Ascending aorta (tissue), 2 donors: Measurements from ENCODE around the gene SH2D6. TPM values are rescaled to one million over a fixed set of nuclear protein-coding genes. Genes with fewer than 3 reads are reported as not detected.

Experiments
- DNase-seq, 2 donors: peaks; one replicate each; pipeline ENCODE4 v3.0.0-alpha.2; 2019; ENCODE audit warnings: low spot score in 2 of 2
- H3K27ac ChIP-seq, 2 donors: fragments of 200-600 bp; sonication (generic); one replicate each; pipeline ENCODE4 v1.5.1; 2016 to 2017; ENCODE audit warnings: mild to moderate bottlenecking in 1 of 2
- H3K27me3 ChIP-seq: fragments of 200-600 bp; sonication (generic); one replicate; pipeline ENCODE4 v1.5.1; 2017
- H3K36me3 ChIP-seq, 2 donors: fragments of 200-600 bp; sonication (generic); one replicate each; pipeline ENCODE4 v1.5.1; 2016
- H3K4me1 ChIP-seq, 2 donors: fragments of 200-600 bp; sonication (generic); one replicate each; pipeline ENCODE4 v1.5.1; 2016 to 2017; ENCODE audit warnings: mild to moderate bottlenecking in 1 of 2
- H3K4me3 ChIP-seq, 2 donors: fragments of 200-600 bp; sonication (generic); one replicate each; pipeline ENCODE4 v1.5.1; 2016 to 2017; ENCODE audit warnings: mild to moderate bottlenecking in 1 of 2
- H3K9me3 ChIP-seq, 2 donors: fragments of 200-600 bp; sonication (generic); one replicate each; pipeline ENCODE4 v1.5.1; 2016
- CTCF ChIP-seq, 3 experiments: fragments of 200-600 bp in 2 of 3; fragments of 450-650 bp in 1 of 3; sonication (generic) in 2 of 3; IDR thresholded peaks; one replicate each; pipeline ENCODE4 v1.5.1; 2016 to 2019; ENCODE audit warnings: antibody characterized with exemption in 3 of 3, mild to moderate bottlenecking in 1 of 3, moderate library complexity in 1 of 3
- intact Hi-C: fragments of 100-400 bp; cut with DNase I; formaldehyde crosslinking; loops from one replicate; pipeline ENCODE4 v1.15.1; 2023
- total RNA-seq: library from RNA; depleted of rRNA; stranded (reverse); fragments of >200 nt; gene quantifications from one replicate; pipeline ENCODE4 v1.1.0, GENCODE V29; 2016

SH2D6 gene
- total RNA-seq, 1 donor from 2014 or later = not detected

- Histone ChIP-seq H3K27ac (no peak overlapping the region), H3K4me3 (no peak overlapping the region), H3K9me3 (no peaks in the 10 kb centered on the region), H3K36me3 (no peaks in the 10 kb centered on the region), H3K27me3 (no peaks in the 10 kb centered on the region), H3K4me1 (no peaks in the 10 kb centered on the region)
- intact Hi-C loops = no loop called here
- no peak for DNase-seq
- TF ChIP-seq CTCF (IDR thresholded peaks at IDR 0.05) = no peak
Observed at GRCh38 chr2:85485815-85486214, 67.3 kb downstream of the SH2D6 start.

Other genes starting within 250 kb of the SH2D6 start
- 111 TPM for gene TGOLN2, start 90.7 kb upstream of the SH2D6 start, total RNA-seq
- 20.6 TPM for gene RETSAT, start 64.2 kb upstream of the SH2D6 start, total RNA-seq
- gene ELMOD3, start 63.9 kb upstream of the SH2D6 start, total RNA-seq = 7.1 TPM
- gene CAPG, start 8.3 kb upstream of the SH2D6 start, total RNA-seq = 179 TPM
- 91.7 TPM for gene MAT2A, start 120.5 kb downstream of the SH2D6 start, total RNA-seq
- gene GGCX, start 142.8 kb downstream of the SH2D6 start, total RNA-seq = 31.9 TPM
- 10.0 TPM for gene VAMP8, start 158.9 kb downstream of the SH2D6 start, total RNA-seq
- gene VAMP5, start 165.7 kb downstream of the SH2D6 start, total RNA-seq = 114 TPM
- 157 TPM for gene RNF181, start 177.0 kb downstream of the SH2D6 start, total RNA-seq
- 26.7 TPM for gene TMEM150A, start 184.0 kb downstream of the SH2D6 start, total RNA-seq
- gene C2orf68, start 193.4 kb downstream of the SH2D6 start, total RNA-seq = 1.6 TPM
- 81.1 TPM for gene USP39, start 197.5 kb downstream of the SH2D6 start, total RNA-seq
- gene SFTPB, start 249.5 kb downstream of the SH2D6 start, total RNA-seq = not detected